Fibroblast of upper back skin (primary cell): ENCODE data around the gene NCR1.
"Not testable (repeated sequence)": the region's sequence is repeated elsewhere in the genome, so short reads cannot be mapped to it uniquely, and the experiment has no call there.

ENCODE experiments used
- DNase-seq: peaks from one replicate; pipeline ENCODE4 v3.0.0-alpha.2; 2013

NCR1 gene

DNA sequence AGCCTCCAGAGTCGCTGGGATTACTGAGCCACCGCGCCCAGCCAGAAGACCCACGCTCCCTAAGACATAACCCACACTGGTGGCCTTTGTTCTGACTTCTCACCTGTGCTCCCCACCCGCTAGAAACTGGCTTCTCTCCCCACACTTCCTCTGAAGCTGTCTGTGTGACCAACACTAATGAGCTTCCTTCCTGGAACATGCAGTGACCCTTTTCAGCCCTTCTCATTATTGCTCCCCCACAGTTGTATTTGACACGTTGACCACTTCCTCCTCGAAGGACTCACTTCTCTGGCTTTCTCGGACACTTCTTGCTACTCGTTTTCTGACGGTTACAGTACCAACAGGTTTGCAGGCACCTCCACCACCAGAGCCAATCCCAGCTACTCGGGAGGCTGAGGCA lies 10.9 kb downstream of the NCR1 start:
- no peak for DNase-seq

DNA sequence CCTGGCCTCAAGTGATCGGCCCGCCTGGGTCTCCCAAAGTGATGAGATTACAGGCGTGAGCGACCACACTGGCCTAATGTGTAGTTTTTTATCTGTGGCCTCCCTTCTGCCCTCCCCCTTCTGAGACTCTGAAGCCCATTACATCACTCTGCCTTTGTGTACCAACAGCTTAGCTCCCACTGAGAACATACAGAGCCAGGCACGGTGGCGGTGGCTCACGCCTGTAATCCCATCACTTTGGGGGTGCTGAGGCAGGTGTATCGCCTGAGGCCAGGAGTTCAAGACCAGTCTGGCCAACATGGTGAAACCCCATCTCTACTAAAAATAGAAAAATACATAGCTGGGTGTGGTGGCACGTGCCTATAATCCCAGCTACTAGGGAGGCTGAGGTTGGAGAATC lies 12.6 kb downstream of the NCR1 start:
- no peak for DNase-seq

DNA sequence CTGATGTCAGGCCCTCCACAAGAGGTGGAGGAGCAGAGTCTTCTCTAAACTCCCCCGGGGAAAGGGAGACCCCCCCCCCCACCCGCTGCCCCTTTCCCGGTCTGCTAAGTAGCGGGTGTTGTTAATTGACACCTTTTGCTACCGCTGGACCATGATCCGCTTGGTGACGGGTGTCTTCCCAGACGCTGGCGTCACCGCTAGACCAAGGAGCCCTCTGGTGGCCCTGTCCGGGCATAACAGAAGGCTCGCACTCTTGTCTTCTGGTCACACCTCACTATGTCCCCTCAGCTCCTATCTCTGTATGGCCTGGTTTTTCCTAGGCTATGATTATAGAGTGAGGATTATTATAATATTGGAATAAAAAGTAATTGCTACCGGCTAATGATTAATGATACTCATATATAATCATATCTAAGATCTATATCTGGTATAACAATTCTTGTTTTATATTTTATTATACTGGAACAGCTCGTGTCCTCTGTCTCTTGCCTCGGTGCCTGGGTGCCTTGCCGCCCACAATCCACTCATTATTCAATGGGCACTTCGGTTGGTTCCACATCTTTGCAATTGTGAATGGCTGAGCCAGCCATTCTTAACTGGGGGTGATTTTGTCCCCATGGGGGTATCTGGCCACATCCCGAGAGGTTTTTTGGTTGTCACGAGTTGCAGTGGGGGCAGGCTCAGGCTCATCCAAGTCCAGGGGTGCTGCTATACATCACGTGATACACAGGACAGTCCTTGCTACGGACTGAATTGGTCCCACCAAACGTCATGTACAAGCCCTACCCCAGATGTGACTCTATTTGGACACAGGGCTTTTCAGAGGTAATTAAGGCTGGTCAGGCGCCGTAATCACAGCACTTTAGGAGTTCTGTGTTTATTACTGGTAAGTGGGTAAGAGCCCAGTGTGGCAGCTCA lies 14.0 kb downstream of the NCR1 start:
- not testable (repeated sequence) for DNase-seq

DNA sequence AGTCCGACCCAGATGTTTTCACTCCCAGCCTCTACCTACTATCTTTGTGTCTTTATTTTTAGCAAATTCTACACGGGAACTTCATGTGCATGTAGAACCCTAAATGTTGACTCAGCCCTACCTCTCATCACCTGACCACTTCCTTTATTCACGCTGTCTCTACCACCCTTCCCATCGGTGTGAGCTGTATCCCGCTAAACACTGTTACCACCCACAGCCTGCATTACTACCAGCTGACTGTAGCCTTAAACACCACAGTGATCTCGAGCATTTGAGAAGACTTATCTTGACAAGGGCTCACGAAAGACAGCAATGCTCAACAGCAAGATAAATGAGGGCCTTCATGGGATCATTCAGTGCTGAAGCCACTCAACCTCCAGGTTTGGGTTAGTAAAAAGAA lies 15.1 kb downstream of the NCR1 start:
- no peak for DNase-seq

DNA sequence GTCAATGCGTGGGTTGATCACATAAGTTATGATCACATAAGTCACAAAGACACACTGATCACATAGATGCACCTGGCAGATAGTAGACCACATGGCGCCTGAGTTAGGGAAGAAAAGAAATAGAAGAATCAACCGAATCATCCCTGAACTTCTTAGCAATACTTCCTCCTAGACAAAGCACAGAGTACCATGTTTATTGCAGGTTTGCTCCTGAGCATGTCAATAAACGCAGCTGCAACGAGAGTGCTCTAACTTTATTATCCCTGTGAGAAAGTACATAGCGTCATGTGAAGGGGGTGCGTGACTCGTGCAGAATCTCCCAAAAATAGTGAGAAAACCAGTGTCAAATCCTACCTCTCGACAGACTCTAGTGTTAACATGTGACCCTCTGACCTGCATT lies 17.3 kb downstream of the NCR1 start:
- DNase-seq, result no peak

DNA sequence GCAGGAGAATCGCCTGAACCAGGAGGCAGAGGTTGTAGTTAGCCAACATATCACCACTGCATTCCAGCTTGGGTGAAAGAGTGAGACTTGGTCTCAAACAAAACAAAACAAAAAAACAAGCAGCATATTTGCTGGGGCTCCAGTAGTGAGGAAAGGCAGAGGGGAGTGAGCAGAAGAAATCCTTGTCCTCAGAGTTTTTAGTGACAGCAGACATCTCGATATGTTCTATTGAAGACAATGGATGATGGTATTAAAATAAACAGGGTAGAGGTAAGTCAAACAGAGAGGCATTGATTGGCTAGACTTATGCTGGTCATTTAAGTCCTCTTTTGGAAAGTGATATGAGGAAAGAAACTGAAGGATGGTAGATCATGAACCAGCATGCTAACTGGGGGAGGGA lies 22.4 kb downstream of the NCR1 start:
- DNase-seq, result no peak

DNA sequence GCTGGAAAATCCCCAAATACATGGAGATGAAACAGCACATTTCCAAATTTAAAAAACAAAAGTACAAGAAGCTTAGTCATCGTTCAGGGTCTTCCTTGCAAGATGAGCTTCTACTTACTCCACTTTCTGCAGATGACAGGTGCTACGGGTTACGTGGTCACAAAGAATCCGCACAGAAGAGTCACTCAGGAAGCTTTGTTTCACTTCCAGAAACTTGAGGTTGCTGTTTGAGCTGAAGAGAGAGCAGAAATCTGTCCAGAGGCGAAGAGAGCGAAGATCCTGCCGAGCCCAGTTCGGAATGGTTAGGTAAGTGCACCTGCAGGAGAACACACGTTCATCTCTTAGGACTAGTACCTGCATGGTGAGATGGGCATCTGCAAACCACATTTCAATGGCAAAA lies 32.0 kb downstream of the NCR1 start:
- DNase-seq, result no peak

DNA sequence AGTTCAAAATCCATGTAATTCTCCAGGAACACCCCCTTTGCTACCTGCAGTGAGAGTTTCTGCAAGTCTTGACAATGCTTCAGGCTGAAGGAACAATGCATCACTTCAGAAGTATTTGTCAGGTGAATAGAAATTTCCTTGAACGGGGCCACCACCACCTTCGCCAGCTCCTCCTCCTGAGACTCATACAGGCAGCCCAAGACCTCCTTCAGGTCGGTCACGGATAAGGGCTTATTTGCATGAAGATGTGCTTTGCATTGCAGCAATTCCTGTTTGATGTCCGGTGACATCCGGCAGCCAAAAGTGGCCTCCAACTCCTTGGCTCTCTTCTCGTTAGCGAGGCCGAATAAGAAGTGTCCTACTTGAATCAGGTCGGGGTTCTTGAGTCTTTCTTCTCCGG lies 33.0 kb downstream of the NCR1 start:
- DNase-seq, result no peak

DNA sequence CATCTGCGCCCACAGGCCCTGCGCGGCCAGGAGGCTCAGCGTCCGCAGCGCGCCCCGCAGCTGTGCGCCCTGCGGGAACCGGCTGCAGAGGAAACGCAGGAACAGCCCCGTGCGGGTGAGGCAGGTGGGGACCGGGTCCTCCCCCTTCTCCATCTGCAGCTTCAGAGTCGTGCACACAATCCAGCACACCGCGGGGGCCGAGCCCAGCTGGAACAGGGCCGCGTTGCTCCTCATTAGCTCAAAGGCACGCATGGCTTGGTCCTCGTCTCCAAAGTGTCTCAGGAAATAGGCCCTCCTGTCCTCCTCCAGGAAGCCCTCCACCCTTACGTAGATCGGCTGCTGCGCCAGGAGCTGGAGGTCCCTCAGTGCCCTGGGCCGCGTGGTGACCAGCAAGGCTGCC lies 33.6 kb downstream of the NCR1 start:
- DNase-seq, result not testable (repeated sequence)

DNA sequence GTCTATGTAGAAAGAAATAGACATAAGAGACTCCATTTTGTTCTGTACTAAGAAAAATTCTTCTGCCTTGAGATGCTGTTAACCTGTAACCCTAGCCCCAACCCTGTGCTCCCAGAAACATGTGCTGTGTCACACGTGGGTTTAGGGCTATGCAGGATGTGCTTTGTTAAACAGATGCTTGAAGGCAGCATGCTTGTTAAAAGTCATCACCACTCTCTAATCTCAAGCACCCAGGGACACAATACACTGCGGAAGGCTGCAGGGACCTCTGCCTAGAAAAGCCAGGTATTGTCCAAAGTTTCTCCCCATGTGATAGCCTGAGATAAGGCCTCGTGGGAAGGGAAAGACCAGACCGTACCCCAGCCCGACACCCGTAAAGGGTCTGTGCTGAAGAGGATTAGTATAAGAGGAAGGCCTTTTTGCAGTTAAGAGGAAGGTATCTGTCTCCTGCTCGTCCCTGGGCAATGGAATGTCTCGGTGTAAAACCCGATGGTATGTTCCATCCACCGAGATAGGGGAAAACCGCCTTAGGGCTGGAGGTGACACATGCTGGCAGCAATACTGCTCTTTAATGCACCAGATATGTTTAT lies 37.9 kb downstream of the NCR1 start:
- not testable (repeated sequence) for DNase-seq

DNA sequence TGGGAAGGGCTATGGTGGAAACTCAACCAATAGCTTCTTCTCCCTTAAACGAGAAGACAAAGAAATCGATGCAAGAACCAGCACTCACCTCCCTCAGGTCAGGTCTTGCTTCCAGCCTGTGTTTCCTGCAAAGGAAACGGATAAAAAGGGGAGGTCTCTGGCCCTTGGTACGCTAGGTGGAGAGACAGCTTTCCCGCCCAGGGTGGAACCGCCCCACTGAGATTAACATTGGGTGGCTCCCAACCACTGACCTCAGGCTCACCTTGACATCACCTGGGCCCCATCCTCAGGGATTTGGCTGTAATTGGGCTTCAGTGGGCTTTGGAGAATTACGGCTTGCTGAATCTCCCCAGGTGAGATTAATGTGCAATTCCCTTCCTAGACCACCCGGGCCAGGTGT lies 41.4 kb downstream of the NCR1 start, which contains the start of gene NLRP7:
NLRP7 (minus strand) TSS at position 150 of the 400 bp plus-strand sequence.
- DNase-seq, result no peak

DNA sequence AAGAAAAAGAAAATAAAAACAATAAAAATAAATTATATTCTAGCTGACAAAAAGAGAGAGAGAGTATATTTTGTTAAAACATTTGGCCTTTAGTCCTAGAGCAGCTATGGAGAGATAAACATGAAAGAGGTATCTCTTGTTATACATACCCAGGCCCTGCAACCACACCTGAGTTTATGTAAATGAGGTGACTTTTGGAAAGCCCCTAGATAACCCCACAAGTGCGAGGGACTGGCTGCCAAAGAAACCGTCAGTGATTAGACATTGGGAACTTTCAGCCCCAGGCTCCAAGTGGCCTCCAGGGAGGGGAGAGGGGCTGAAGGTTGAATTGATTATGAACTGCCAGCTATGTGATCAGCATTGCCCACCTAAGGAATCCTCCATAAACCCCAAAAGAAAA lies 43.5 kb downstream of the NCR1 start:
- no peak for DNase-seq

DNA sequence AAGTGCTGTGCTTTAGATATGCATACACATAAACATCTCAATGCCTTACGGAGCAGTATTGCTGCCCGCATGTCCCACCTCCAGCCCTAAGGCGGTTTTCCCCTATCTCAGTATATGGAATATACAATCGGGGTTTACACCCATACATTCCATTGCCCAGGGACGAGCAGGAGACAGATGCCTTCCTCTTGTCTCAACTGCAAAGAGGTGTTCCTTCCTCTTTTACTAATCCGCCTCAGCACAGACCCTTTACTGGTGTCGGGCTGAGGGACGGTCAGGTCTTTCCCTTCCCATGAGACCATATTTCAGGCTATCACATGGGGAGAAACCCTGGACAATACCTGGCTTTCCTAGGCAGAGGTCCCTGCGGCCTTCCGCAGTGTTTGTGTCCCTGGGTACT lies 44.6 kb downstream of the NCR1 start:
- not testable (repeated sequence) for DNase-seq

DNA sequence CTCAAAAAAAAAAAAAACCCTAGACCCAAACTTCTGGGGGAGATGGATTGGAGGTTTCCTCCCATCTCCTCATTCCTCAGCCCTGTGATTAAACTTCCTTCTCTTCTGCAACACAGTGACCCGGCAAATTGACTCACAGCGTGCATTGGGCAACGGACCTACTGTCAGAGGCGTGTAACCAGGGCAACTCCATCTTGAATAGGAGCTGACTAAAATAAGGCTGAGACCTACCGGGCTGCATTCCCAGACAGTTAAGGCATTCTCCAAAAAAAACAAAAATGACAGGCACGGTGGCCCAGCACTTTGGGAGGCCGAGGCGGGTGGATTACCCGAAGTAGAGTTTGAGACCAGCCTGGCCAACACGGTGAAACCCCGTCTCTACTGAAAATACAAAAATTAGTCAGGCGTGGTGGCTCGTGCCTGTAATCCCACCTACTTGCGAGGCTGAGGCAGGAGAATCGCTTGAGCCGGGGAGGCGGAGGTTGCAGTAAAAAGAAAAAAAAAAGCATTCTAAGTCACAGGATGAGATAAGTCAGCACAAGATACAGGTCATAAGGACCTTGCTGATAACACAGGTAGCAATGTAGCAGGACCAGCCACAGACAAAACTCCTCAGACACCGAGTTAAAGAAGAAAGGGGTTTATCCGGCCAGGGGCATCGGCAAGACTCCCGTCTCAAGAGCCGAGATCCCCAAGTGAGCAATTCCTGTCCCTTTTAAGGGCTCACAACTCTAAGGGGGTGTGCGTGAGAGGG lies 46.8 kb downstream of the NCR1 start:
- peak; percentile 11 for DNase-seq

DNA sequence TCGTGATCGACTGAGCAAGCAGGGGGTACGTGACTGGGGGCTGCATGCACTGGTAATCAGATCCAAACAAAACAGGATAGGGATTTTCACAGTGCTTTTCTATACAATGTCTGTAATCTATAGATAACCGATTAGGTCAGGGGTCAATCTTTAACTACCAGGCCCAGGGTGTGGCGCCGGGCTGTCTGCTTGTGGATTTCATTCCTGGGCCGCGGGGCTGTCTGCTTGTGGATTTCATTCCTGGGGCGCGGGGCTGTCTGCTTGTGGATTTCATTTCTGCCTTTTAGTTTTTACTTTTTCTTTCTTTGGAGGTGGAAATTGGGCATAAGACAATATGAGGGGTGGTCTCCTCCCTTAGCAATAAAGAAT lies 47.4 kb downstream of the NCR1 start:
- not testable (repeated sequence) for DNase-seq

DNA sequence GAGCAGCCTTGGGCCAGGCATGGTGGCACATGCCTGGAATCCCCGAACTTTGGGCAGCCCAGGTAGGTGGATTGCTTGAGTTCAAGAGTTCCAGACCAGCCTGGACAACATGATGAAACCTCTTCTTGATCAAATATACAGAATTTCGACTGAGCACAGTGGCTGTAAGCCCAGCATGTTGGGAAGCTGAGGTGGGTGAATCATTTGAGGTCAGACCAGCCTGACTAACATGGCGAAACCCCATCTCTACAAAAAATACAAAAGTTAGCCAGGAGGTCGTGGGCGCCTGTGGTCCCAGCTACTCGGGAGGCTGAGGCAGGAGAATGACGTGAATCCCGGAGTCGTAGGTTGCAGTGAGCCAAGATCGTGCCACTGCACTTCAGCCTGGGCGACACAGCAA lies 49.4 kb downstream of the NCR1 start:
- DNase-seq, result no peak

DNA sequence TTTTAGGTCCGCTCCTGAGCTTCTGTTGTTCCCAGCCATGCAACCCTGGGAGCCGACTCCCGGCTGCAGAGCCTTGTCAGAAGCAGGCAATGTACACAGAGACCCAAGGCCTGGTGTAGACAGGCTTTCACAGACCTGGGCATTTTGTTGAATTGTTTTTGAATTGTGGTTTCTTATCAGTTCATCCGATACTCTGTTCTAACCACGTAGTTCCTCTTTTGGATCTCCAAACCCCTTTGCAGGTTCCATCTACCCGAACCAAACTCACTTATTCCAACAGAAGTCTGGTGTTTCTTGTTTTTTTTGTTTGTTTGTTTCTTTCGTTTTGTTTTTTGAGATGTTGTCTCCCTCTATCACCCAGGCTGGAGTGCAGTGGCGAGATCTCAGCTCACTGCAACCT lies 53.9 kb downstream of the NCR1 start:
- no peak for DNase-seq
